ENCODE measurements around the gene CTBP1. TPM values are rescaled to one million over a fixed set of nuclear protein-coding genes. Genes with fewer than 3 reads are reported as not detected.

CTBP1 gene
- total and polyA plus RNA-seq, 9 of the 15 experiments (the other 6 are each of a cell fraction or from before 2014, with no cell fraction given): 14.5 to 162 (median 68.2) TPM

DNA sequence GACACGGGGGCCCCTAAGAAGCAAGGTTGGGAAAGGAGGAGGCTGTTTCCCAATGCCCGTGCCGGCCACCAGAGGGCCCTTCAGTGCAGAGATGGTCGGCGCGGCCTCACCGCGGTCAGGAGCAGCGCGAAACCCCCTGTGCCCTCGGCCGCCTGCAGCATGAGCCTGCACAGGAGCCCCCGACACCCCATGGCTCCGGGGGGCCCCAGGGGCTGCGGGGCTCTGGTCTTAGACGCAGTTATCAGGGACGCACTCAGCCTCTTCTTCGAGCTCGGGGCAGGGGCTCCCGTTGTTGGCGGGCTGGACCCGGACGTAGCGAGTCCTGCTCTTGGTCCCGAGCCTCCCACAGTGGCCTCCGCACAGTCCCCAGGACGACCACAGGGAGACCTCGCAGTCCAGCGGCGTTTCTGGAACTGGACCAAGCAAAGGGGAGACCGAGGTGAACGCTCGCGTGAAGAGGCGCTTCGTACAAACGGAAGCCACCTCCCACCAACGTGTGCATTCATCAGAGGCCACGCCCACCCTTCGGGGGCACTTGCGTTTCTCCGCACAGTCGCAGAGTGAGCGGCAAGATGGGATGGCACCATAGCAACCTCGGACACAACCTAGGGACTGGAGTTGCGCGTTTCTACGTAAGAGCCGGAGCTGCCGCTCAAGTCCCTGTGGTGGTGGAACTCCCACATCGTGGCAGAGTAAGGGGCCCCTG lies 81.5 kb downstream of the CTBP1 start (continued):
- TF ChIP-seq CREB1 (IDR thresholded peaks at IDR 0.05) (no peak; the same call in none of the 2 replicates), CREB1 (CRISPR knock-in tag; IDR thresholded peaks at IDR 0.05) (peak; percentile 44; the same call in 1 of the 2 replicates), HCFC1 (IDR thresholded peaks at IDR 0.05; ENCODE audit: low read depth, low read length) (no peak), HNRNPL (IDR thresholded peaks at IDR 0.05; ENCODE audit: low read depth, low read length) (no peak), YY1 (IDR thresholded peaks at IDR 0.05; ENCODE audit: borderline replicate concordance in 1 of 3, control insufficient read depth in 1 of 3, extremely low read depth in 1 of 3, insufficient read depth in 3 of 3, insufficient read length in 1 of 3, insufficient replicate concordance in 2 of 3, low read depth in 1 of 3, low read length in 2 of 3) (peak in 2 of 3 experiments; percentile 33 to 53), ZNF184 (CRISPR knock-in tag; IDR thresholded peaks at IDR 0.05) (no peak), TSC22D4 (tag; IDR thresholded peaks at IDR 0.05) (no peak), ZNF212 (CRISPR knock-in tag; IDR thresholded peaks at IDR 0.05) (no peak), PHB2 (IDR thresholded peaks at IDR 0.05; ENCODE audit: low read depth) (no peak), RB1 (IDR thresholded peaks at IDR 0.05; ENCODE audit: low read depth) (peak; percentile 89), HDAC1 (IDR thresholded peaks at IDR 0.05) (no peak; a peak in 2 of 4 replicates), ZNF274 (IDR thresholded peaks at IDR 0.05; ENCODE audit: borderline replicate concordance, low read depth, low read length) (no peak), SMAD1 (IDR thresholded peaks at IDR 0.05; ENCODE audit: low read depth, low read length, partially characterized antibody) (no peak)
- TF ChIP-seq, protein P1, sequence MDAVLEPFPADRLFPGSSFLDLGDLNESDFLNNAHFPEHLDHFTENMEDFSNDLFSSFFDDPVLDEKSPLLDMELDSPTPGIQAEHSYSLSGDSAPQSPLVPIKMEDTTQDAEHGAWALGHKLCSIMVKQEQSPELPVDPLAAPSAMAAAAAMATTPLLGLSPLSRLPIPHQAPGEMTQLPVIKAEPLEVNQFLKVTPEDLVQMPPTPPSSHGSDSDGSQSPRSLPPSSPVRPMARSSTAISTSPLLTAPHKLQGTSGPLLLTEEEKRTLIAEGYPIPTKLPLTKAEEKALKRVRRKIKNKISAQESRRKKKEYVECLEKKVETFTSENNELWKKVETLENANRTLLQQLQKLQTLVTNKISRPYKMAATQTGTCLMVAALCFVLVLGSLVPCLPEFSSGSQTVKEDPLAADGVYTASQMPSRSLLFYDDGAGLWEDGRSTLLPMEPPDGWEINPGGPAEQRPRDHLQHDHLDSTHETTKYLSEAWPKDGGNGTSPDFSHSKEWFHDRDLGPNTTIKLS (IDR thresholded peaks at IDR 0.05; ENCODE audit: borderline replicate concordance, low read depth): peak; percentile 14; the same call in 1 of the 2 replicates
- TF ChIP-seq, protein P2, sequence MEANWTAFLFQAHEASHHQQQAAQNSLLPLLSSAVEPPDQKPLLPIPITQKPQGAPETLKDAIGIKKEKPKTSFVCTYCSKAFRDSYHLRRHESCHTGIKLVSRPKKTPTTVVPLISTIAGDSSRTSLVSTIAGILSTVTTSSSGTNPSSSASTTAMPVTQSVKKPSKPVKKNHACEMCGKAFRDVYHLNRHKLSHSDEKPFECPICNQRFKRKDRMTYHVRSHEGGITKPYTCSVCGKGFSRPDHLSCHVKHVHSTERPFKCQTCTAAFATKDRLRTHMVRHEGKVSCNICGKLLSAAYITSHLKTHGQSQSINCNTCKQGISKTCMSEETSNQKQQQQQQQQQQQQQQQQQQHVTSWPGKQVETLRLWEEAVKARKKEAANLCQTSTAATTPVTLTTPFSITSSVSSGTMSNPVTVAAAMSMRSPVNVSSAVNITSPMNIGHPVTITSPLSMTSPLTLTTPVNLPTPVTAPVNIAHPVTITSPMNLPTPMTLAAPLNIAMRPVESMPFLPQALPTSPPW (CRISPR knock-in tag; IDR thresholded peaks at IDR 0.05): no peak
- TF ChIP-seq, protein P3, sequence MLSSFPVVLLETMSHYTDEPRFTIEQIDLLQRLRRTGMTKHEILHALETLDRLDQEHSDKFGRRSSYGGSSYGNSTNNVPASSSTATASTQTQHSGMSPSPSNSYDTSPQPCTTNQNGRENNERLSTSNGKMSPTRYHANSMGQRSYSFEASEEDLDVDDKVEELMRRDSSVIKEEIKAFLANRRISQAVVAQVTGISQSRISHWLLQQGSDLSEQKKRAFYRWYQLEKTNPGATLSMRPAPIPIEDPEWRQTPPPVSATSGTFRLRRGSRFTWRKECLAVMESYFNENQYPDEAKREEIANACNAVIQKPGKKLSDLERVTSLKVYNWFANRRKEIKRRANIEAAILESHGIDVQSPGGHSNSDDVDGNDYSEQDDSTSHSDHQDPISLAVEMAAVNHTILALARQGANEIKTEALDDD (IDR thresholded peaks at IDR 0.05): no peak
- TF ChIP-seq, protein P4, sequence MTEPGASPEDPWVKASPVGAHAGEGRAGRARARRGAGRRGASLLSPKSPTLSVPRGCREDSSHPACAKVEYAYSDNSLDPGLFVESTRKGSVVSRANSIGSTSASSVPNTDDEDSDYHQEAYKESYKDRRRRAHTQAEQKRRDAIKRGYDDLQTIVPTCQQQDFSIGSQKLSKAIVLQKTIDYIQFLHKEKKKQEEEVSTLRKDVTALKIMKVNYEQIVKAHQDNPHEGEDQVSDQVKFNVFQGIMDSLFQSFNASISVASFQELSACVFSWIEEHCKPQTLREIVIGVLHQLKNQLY (CRISPR knock-in tag; conservative IDR thresholded peaks at IDR 0.05): no peak
- TF ChIP-seq, protein P5, sequence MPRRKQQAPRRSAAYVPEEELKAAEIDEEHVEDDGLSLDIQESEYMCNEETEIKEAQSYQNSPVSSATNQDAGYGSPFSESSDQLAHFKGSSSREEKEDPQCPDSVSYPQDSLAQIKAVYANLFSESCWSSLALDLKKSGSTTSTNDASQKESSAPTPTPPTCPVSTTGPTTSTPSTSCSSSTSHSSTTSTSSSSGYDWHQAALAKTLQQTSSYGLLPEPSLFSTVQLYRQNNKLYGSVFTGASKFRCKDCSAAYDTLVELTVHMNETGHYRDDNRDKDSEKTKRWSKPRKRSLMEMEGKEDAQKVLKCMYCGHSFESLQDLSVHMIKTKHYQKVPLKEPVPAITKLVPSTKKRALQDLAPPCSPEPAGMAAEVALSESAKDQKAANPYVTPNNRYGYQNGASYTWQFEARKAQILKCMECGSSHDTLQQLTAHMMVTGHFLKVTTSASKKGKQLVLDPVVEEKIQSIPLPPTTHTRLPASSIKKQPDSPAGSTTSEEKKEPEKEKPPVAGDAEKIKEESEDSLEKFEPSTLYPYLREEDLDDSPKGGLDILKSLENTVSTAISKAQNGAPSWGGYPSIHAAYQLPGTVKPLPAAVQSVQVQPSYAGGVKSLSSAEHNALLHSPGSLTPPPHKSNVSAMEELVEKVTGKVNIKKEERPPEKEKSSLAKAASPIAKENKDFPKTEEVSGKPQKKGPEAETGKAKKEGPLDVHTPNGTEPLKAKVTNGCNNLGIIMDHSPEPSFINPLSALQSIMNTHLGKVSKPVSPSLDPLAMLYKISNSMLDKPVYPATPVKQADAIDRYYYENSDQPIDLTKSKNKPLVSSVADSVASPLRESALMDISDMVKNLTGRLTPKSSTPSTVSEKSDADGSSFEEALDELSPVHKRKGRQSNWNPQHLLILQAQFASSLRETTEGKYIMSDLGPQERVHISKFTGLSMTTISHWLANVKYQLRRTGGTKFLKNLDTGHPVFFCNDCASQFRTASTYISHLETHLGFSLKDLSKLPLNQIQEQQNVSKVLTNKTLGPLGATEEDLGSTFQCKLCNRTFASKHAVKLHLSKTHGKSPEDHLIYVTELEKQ (CRISPR knock-in tag; IDR thresholded peaks at IDR 0.05): no peak

Data from K562 (cell line).